ENCODE measurements around the gene HELZ2.

Gene HELZ2

DNA sequence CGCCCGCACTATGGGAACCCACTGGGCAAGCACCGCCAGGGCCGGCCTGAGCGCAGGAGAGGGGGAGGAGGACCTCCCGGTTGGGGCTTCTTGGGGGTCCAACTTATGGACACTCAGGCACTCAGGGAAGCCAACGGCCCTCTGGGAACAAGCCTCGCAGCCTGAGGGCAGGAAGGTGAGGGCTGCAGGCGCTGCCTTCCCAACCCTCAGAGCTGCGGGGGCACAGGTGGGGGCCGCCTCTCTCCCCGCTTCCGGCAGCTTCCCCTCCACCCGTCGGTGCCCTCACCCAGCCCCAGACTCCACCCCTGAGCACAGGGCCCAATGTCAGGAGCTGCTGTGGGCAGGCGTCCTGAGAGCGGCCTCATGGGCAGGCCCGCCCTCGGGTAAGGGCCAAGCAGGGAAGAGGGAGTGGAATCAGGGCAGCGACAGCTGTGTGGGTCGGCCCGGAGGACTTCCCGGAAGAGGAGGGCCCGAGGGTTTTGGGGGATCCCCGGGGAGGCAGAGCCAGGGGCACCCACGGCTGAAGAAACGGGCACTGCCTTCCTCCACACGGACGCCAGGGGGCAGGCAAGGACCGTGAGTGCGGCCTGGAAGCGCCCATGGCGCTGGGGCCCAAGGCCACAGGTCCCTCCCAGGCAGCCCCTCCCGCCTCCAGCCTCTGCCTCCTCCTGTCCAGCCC is 36.4 kb downstream of the HELZ2 start:
- peak overlapping the region; percentile 61 for H3K27ac ChIP-seq (replicated peaks)
- TF ChIP-seq CTCF (IDR thresholded peaks at IDR 0.05; ENCODE audit: insufficient read depth, low read length): peak; percentile 88
- TF ChIP-seq SPI1 (IDR thresholded peaks at IDR 0.05; ENCODE audit: borderline replicate concordance, low read depth): no peak
- peak; percentile 65 for TF ChIP-seq GABPA (IDR thresholded peaks at IDR 0.05; ENCODE audit: low read depth)
- H3K4me3 ChIP-seq (replicated peaks; ENCODE audit: insufficient read depth, low read length): peak overlapping the region; percentile 42
- peak; percentile 86 to 88 for DNase-seq (ENCODE audit: low read depth in 1 of 2, low spot score in 1 of 2)
- peaks cover 25% of the 10 kb centered on the region for H3K27me3 ChIP-seq (ENCODE audit: insufficient read depth, poor library complexity, severe bottlenecking)

DNA sequence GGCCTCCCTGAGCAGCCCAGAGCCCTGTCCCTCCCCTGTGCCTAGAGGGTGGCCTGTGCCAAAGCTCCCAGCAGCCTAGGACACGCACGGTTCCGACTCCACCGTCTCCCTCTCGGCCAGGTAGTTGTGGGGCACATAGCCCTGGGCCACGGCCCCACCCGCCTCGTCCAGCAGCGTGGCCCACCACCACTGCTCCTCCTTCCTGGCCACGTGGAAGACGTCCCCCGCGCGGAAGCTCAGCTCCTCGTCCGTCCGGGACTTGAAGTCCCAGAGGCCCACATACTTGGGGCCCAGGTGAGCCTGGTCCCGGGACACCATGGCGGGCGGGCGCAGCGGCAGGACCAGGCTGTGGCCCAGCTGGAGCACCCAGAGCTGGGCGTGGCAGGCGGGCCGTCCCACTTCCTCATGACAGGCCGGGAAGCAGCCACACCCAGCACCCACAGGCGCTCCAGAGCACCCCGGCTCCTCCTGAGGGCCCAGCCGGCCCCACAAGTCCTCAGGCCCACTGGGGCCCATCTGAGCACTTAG is 37.0 kb downstream of the HELZ2 start, which contains the start of gene PTK6:
PTK6 (minus strand) TSS at position 380 of the 528 bp plus-strand sequence; CDS start at position 318, 62 bp downstream.
- peaks cover 23% of the 10 kb centered on the region for H3K27me3 ChIP-seq (ENCODE audit: insufficient read depth, poor library complexity, severe bottlenecking)
- H3K27ac ChIP-seq (replicated peaks): peak within 1 kb of the TSS; percentile 61
- H3K4me3 ChIP-seq (replicated peaks; ENCODE audit: insufficient read depth, low read length): peak within 1 kb of the TSS; percentile 42
- TF ChIP-seq REST (IDR thresholded peaks at IDR 0.05; ENCODE audit: insufficient replicate concordance, low read depth) (no peak), SPI1 (IDR thresholded peaks at IDR 0.05; ENCODE audit: borderline replicate concordance, low read depth) (peak; percentile 85)
- DNase-seq (ENCODE audit: low read depth in 1 of 2, low spot score in 1 of 2): peak; percentile 50 to 77

GRCh38 chr20:63536241-63536977 is 37.6 kb downstream of the HELZ2 start:
- Histone ChIP-seq H3K27me3 (ENCODE audit: insufficient read depth, poor library complexity, severe bottlenecking) (peaks cover 22% of the 10 kb centered on the region), H3K27ac (replicated peaks) (no peak overlapping the region), H3K4me3 (replicated peaks; ENCODE audit: insufficient read depth, low read length) (no peak overlapping the region)
- no peak for DNase-seq (ENCODE audit: low read depth in 1 of 2, low spot score in 1 of 2)
- TF ChIP-seq POLR2AphosphoS5 (IDR thresholded peaks at IDR 0.05; ENCODE audit: low read depth): no peak
- no peak for TF ChIP-seq REST (IDR thresholded peaks at IDR 0.05; ENCODE audit: insufficient replicate concordance, low read depth)
- no peak for TF ChIP-seq GABPA (IDR thresholded peaks at IDR 0.05; ENCODE audit: low read depth)

GRCh38 chr20:63534831-63535651 is 39.0 kb downstream of the HELZ2 start:
- Histone ChIP-seq H3K27me3 (ENCODE audit: insufficient read depth, poor library complexity, severe bottlenecking) (peaks cover 14% of the 10 kb centered on the region), H3K27ac (replicated peaks) (no peak overlapping the region), H3K4me3 (replicated peaks; ENCODE audit: insufficient read depth, low read length) (no peak overlapping the region)
- TF ChIP-seq REST (IDR thresholded peaks at IDR 0.05; ENCODE audit: insufficient replicate concordance, low read depth) (no peak), CTCF (IDR thresholded peaks at IDR 0.05; ENCODE audit: insufficient read depth, low read length) (no peak), SPI1 (IDR thresholded peaks at IDR 0.05; ENCODE audit: borderline replicate concordance, low read depth) (no peak), GABPA (IDR thresholded peaks at IDR 0.05; ENCODE audit: low read depth) (no peak), POLR2AphosphoS5 (IDR thresholded peaks at IDR 0.05; ENCODE audit: low read depth) (no peak)
- no peak for DNase-seq (ENCODE audit: low read depth in 1 of 2, low spot score in 1 of 2)
